HuH-7 (cell line): ENCODE data around the gene MAPRE3.

ENCODE experiments used
- DNase-seq: peaks from one replicate; pipeline ENCODE4 v3.0.0; 2011; ENCODE audit warnings: low spot score

The MAPRE3 gene

DNA sequence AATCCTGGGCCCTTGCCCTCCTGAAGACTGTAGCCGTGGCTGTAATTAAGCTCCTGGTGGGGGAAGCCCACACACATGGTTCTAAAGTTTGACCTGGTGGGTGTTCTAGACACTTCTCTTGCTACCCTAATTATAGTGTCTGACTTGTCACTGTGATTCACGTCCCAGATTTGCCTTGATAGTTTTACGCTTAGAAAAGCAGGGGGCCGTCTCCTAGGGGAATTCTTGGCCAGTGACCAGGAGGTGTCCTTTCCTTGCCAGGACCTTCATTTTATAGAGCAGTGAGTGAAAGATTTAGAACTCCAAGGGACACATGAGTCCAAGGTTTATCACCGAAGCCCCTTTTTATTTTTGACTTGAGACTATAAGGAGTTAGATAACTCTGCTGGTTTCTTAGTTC lies 71.3 kb downstream of the MAPRE3 start:
- DNase-seq = no peak

DNA sequence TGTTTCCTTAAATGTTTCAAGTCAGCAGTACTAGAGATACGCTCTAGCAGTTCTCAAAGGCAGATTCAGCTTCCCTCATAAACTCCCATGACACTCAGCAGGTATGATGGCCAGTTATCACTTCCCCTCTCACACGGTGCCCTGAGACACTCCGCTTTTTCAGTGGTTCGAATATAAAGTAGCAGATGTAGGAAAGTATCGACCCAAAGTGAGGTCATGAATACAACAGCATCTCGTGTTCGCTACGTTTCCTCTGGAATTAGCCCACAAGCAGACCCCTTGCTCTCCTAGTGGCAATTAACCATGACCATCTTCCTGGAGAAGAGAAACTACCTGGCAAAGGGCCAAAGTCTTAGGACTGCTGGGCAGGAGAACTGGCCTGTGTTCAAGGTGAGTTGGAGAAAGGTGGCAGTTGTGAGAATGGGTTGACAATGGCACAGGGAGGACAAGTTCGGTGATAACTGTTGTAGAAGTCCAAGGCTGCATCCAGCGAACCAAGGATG lies 71.8 kb downstream of the MAPRE3 start:
- no peak for DNase-seq

- DNase-seq = no peak
Measured at GRCh38 chr2:27042985-27043634, 72.7 kb downstream of the MAPRE3 start.

DNA sequence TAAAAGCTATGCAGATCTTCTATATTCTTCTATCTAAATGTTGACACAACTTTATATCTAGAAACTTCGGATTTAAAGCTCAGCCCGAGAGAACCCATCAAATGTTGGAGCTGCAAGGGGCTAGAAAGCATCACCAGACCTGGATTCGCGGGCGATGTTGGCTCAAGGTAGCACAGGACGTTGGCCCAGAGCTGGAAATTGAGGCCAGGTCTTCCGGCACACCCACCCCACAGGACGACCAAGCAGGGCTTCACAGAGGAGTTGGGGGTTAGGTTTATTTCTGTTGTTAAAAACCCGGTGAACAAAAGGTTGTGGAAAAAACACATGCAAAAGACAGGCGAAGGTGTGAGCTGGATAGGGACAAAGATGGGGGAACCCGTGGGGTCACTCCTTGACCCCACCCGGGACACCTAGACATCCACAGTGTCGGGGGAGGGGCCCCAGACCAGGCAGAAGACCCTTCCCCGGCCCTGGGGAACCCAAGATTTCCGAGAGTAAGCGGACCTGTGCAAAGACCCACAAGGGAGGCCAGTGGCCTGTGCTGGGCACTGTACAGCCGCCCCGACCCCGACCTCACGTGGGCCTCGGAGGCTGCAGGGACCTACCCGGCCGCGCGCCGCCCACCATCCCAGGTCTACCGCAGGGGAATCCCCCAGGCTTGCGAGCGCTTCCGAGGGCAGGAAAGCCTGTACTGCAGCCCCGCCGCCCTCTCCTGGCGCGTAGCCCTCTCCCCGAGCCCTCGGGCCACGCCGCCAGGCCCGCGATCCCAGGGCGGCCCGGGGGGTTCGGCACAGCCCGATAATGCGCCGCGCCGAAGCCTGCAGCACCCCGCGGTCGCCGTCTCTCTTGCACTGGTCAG lies 79.2 kb downstream of the MAPRE3 start:
- DNase-seq = peak; percentile 62

DNA sequence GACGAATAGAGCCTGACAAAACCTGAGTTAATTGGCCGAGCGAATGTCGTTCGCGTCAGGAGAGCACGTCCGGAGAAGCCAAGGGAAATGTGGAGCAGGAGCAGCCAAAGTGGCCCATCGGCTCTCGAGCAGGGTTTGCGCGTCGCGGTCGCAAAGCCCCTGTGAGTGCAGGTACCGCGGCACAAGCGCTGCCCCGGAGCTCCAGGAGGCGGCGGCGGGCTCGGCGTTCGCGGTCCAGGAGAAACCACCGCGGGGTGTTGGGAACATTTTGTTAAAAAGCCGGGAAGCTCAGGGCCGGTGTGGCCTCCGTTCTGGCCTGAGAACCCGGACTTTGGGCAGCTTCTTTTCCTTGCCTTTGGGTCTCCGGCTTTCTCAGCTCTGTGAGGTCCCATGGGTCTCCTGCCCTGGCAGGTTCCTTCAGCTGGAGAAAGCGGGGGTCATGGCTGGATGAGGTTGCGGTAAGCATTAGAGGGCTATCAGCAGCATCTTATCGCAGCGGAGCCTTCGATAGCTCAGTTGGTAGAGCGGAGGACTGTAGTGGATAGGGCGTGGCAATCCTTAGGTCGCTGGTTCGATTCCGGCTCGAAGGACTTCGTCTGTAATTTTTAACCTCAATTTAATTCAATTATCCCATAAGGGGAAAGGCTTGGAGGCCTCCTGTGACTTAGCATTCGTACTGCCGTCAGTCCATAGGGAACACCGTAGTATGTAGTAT lies 80.0 kb downstream of the MAPRE3 start:
- DNase-seq = peak; percentile 75

GRCh38 chr2:27050996-27051901 lies 80.8 kb downstream of the MAPRE3 start, which contains the start of gene AGBL5:
Gene AGBL5 (plus strand): TSS chr2:27051668. CDS start chr2:27052959, 1,291 bp downstream.
- peak; percentile 99 for DNase-seq

DNA sequence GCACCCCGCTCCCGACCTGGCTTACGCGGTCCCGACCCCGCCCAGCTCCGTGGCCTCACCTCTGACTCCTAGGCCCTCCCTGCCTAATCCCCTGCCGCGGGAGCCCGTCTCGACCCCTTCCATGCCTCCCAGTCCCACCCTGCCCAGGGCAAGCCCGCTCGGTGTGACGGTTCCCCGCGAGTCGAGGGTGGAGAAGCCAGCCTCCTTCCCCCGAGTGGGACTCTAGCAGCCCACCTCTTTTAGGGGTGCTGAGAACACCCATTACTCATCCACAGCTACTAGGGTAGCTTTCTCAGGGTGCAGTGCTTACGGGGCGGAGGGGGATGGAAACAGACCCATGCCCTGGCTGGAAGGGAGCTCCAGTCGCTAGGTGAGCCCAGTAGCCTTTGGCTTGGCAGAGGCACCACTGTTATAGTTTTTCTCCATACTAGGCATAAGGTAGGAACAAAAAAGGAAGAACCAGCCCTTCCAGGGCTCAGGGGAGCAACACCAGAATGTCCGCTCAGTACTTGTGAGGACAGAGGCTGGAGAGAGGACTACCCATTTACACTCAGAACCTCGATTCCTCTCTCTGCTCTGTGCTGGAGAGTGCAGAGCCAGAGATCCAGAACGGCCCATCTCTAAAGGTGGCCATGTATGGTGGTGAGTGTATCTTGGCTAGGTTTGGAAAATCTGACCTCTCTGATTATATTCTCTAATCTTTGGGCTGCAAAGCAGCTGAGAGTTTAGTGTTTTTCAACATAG lies 81.6 kb downstream of the MAPRE3 start:
- peak; percentile 42 for DNase-seq

- DNase-seq = no peak
Measured at GRCh38 chr2:27053321-27053720, 82.9 kb downstream of the MAPRE3 start.

GRCh38 chr2:27053776-27054175 lies 83.3 kb downstream of the MAPRE3 start:
- DNase-seq = no peak

DNA sequence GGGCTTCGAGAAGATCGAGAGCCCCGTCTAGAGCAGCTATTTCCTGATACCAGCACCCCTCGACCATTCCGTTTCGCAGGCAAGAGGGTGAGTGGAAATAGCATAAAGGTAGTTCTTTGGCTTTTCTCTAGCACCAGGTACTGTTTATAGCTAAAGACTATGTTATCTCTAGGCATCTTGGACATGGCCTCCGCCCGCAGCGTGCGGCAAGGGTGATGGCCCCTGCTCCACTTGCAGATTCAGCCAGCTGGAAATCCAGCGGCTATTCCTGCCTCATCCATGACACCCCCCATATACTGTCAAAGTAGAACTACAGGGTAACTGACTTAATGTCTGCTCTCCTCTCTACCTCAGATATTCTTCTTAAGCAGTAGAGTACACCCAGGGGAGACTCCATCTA lies 84.3 kb downstream of the MAPRE3 start:
- DNase-seq = no peak

- no peak for DNase-seq
Measured at GRCh38 chr2:27057184-27057583, 86.7 kb downstream of the MAPRE3 start.

DNA sequence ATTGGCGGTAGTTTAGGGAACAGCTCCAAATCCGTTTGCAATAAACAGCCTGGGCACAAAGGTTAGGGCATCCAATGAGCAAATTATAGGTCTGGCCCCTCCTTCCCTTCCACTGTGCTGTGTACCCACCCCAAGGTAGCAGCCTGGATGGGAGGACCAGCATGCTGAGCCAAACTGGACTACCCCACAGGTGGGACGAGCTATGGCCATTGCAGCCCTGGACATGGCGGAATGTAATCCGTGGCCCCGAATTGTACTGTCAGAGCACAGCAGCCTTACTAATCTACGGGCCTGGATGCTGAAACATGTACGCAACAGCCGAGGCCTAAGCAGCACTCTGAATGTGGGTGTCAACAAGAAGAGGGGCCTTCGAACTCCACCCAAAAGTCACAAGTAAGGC lies 87.8 kb downstream of the MAPRE3 start:
- DNase-seq = no peak

DNA sequence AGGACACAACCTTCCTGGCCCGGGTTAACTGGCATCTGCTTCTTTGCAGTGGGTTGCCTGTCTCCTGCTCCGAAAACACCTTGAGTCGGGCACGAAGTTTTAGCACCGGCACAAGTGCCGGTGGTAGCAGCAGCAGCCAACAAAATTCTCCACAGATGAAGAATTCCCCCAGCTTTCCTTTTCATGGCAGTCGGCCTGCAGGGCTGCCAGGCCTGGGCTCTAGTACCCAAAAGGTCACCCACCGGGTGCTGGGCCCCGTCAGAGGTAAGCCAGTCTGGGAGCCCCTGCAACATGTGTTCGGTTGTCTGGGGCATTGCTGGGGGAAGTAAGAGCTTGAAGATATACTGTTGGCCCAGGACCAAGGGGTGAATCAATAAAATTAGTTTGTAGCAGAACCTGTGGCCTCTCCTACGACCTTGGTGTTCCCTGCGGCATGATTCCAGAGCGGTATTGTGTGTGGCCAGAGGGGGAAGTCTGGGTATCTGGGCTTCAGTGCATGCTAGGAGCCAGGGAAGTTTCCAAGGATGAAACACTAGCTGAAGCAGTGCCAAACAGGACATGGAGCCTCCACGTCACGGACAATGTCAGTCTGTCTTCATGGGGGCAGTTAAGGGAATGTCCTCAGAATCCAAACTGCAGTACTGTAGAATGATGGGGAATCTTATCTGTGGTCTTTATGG lies 88.8 kb downstream of the MAPRE3 start:
- no peak for DNase-seq

DNA sequence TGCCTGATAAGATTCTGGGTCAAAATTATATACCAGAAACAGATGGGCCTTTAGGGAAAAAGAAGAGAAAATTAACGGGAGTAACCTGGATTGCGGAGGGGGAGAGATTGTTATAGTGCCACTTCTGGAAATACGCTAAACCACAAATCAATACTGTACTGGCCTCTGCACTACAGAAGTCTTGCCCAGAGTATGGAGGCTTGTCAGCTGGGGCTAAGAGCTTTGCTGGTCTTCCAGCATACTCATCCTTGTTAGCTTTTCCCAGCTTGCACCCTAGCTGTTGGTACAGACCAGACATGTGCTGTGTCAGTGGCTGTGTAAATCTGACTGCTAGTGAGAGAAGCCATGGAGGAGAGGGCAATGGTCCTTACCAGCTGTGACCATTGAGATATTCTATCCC lies 89.9 kb downstream of the MAPRE3 start:
- no peak for DNase-seq

GRCh38 chr2:27065128-27065527 lies 94.7 kb downstream of the MAPRE3 start:
- no peak for DNase-seq

- DNase-seq = no peak
Measured at GRCh38 chr2:27067385-27067784, 96.9 kb downstream of the MAPRE3 start.

DNA sequence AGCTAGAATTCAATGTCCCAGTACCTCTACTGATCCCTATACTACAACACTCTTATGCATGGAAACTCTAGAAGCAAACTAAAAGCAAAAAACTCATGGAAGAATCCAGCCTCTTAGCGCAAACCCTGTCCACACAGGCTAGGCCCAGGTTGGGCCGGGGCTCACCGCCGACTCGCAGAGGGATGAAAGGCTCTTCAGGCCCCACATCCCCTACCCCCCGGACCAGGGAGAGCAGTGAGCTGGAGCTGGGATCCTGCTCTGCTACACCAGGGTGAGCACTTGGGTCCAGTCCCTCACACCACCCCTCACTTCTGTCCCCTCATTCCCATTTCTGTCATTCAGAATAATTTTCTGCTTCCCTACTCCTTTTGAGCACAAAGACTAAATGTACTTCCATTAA lies 99.0 kb downstream of the MAPRE3 start:
- DNase-seq = no peak

GRCh38 chr2:27069961-27070618 lies 99.7 kb downstream of the MAPRE3 start:
- no peak for DNase-seq

GRCh38 chr2:27070653-27071276 lies 100.3 kb downstream of the MAPRE3 start:
- DNase-seq = no peak
